K562 (cell line): ENCODE measurements around the gene ZBTB22. TPM values are rescaled to one million over a fixed set of nuclear protein-coding genes. Genes with fewer than 3 reads are reported as not detected.
A peak's percentile ranks its signal among the peaks of the same experiment; 100 is the strongest.

ENCODE experiments used
- BRD4 ChIP-seq: fragments of 200-600 bp; sonication (generic); IDR thresholded peaks from 2 replicates; pipeline ENCODE4 v1.6.1; 2017; ENCODE audit warnings: inconsistent platforms
- HCFC1 ChIP-seq: IDR thresholded peaks from 2 replicates; pipeline ENCODE4 v1.6.1; 2012; ENCODE audit warnings: low read depth, low read length, improper control_type of control experiment
- HDAC2 ChIP-seq: fragments of 450-650 bp; IDR thresholded peaks from 2 replicates; pipeline ENCODE4 v1.6.1; 2016; ENCODE audit warnings: mild to moderate bottlenecking
- HNRNPK ChIP-seq: fragments of 200-400 bp; formaldehyde crosslinking; IDR thresholded peaks from one replicate; pipeline ENCODE4 v1.6.1; 2018; ENCODE audit warnings: mild to moderate bottlenecking, low read depth, low read length; ENCODE audit not compliant: poor library complexity, severe bottlenecking
- ILF3 ChIP-seq: fragments of 450-650 bp; IDR thresholded peaks from 2 replicates; pipeline ENCODE4 v1.6.1; 2018; ENCODE audit warnings: antibody characterized with exemption, mild to moderate bottlenecking, moderate library complexity, borderline replicate concordance
- MNT ChIP-seq, 2 experiments: fragments of 450-650 bp; conservative IDR thresholded peaks; 2 replicates each; pipeline ENCODE4 v1.6.1; 2017; ENCODE audit warnings: mild to moderate bottlenecking in 2 of 2, moderate library complexity in 2 of 2
- MTA3 ChIP-seq: fragments of 450-650 bp; formaldehyde crosslinking; IDR thresholded peaks from 2 replicates; pipeline ENCODE4 v1.6.1; 2017; ENCODE audit warnings: mild to moderate bottlenecking, borderline replicate concordance
- POLR2G ChIP-seq: fragments of 200-400 bp; formaldehyde crosslinking; IDR thresholded peaks from 2 replicates; pipeline ENCODE4 v1.6.1; 2017; ENCODE audit warnings: low read depth, mild to moderate bottlenecking, antibody characterized with exemption, low read length, moderate library complexity
- RBM14 ChIP-seq: fragments of 200-400 bp; formaldehyde crosslinking; IDR thresholded peaks from 2 replicates; pipeline ENCODE4 v1.6.1; 2018; ENCODE audit warnings: low read depth, mild to moderate bottlenecking, low read length, moderate library complexity, borderline replicate concordance; ENCODE audit not compliant: insufficient read depth
- SP2 ChIP-seq: IDR thresholded peaks from 2 replicates; pipeline ENCODE4 v1.6.1; 2011; ENCODE audit warnings: mild to moderate bottlenecking, low read depth, low read length, moderate library complexity; ENCODE audit not compliant: poor library complexity, severe bottlenecking; ENCODE audit errors: extremely low read depth
- ZNF717 ChIP-seq: fragments of 250-450 bp; sonication (Bioruptor Pico); IDR thresholded peaks from 2 replicates; pipeline ENCODE4 v1.5.0; 2021
- polyA plus RNA-seq, 8 experiments: library from polyadenylated mRNA; depleted of rRNA in 4 of 8; stranded (reverse) in 5 of 8; unstranded in 3 of 8; fragments of >200 nt; fragmentation: Nextera tagmentation in 2 of 8; fragmentation: Illumina TruSeq in 1 of 8; extraction: Ambion mirVana in 2 of 8; extraction: Trizol in 1 of 8; gene quantifications; 2 replicates each; pipeline versions ENCODE4 v1.2.1 to v1.2.3, GENCODE V29; 2011 to 2014; ENCODE audit warnings: inconsistent platforms in 1 of 8, missing spikeins in 1 of 8
- total RNA-seq, 7 experiments: library from RNA; depleted of rRNA in 6 of 7; stranded (reverse); fragments of >200 nt in 6 of 7; fragmentation: Illumina TruSeq in 2 of 7; extraction: Trizol in 2 of 7; gene quantifications; 2 replicates each; pipeline versions ENCODE4 v1.2.1 to v1.2.3, GENCODE V29; 2011 to 2021; ENCODE audit warnings: low replicate concordance in 1 of 7
- TF ChIP-seq, protein P1 (sequence below), 3 experiments: IDR thresholded peaks in 2 of 3; conservative IDR thresholded peaks in 1 of 3; 2 replicates each; pipeline ENCODE4 v1.5.1; 2011 to 2012; ENCODE audit warnings: low read length in 3 of 3, mild to moderate bottlenecking in 3 of 3, control low read depth in 2 of 3, improper control_type of control experiment in 1 of 3, inconsistent platforms in 1 of 3, low read depth in 1 of 3, mixed read lengths in 1 of 3, moderate library complexity in 1 of 3; ENCODE audit not compliant: insufficient read depth in 2 of 3
- TF ChIP-seq, protein P2 (sequence below): sonication (generic); formaldehyde crosslinking; IDR thresholded peaks from 2 replicates; pipeline ENCODE4 v1.8.1; 2023; ENCODE audit warnings: mild to moderate bottlenecking, missing genetic modification reagents
- TF ChIP-seq, protein P3 (sequence below), 3 experiments: fragments of 200-800 bp in 1 of 3; fragments of 250-450 bp in 1 of 3; fragments of 450-650 bp in 1 of 3; sonication (Bioruptor Pico) in 1 of 3; sonication (Bioruptor generic) in 1 of 3; formaldehyde crosslinking in 1 of 3; IDR thresholded peaks; 2 replicates each; pipeline versions ENCODE4 v1.6.1 to v1.8.0; 2016 to 2022; ENCODE audit warnings: mild to moderate bottlenecking in 2 of 3, missing genetic modification characterization in 2 of 3, missing compliant biosample characterization in 1 of 3, moderate library complexity in 1 of 3
- TF ChIP-seq, protein P4 (sequence below): fragments of 450-650 bp; formaldehyde crosslinking; conservative IDR thresholded peaks from 2 replicates; pipeline ENCODE4 v1.4.0; 2022; ENCODE audit warnings: mild to moderate bottlenecking, missing genetic modification characterization

ZBTB22 gene
- total and polyA plus RNA-seq, 9 of the 15 experiments (the other 6 are each of a cell fraction or from before 2014, with no cell fraction given), result 0.21 to 11.9 (median 7.1) TPM

- TF ChIP-seq, protein P1, sequence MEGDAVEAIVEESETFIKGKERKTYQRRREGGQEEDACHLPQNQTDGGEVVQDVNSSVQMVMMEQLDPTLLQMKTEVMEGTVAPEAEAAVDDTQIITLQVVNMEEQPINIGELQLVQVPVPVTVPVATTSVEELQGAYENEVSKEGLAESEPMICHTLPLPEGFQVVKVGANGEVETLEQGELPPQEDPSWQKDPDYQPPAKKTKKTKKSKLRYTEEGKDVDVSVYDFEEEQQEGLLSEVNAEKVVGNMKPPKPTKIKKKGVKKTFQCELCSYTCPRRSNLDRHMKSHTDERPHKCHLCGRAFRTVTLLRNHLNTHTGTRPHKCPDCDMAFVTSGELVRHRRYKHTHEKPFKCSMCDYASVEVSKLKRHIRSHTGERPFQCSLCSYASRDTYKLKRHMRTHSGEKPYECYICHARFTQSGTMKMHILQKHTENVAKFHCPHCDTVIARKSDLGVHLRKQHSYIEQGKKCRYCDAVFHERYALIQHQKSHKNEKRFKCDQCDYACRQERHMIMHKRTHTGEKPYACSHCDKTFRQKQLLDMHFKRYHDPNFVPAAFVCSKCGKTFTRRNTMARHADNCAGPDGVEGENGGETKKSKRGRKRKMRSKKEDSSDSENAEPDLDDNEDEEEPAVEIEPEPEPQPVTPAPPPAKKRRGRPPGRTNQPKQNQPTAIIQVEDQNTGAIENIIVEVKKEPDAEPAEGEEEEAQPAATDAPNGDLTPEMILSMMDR (IDR thresholded peaks at IDR 0.05 in 2 of 3, conservative IDR thresholded peaks at IDR 0.05 in 1 of 3; ENCODE audit: insufficient read depth in 2 of 3, low read depth in 1 of 3, low read length in 3 of 3), result peak in 1 of 3 experiments; percentile 17; a peak in 1 of 6 replicates
- TF ChIP-seq, protein P2, sequence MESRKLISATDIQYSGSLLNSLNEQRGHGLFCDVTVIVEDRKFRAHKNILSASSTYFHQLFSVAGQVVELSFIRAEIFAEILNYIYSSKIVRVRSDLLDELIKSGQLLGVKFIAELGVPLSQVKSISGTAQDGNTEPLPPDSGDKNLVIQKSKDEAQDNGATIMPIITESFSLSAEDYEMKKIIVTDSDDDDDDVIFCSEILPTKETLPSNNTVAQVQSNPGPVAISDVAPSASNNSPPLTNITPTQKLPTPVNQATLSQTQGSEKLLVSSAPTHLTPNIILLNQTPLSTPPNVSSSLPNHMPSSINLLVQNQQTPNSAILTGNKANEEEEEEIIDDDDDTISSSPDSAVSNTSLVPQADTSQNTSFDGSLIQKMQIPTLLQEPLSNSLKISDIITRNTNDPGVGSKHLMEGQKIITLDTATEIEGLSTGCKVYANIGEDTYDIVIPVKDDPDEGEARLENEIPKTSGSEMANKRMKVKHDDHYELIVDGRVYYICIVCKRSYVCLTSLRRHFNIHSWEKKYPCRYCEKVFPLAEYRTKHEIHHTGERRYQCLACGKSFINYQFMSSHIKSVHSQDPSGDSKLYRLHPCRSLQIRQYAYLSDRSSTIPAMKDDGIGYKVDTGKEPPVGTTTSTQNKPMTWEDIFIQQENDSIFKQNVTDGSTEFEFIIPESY, result no peak
- peak; percentile 66 for TF ChIP-seq MTA3
- TF ChIP-seq HDAC2, result peak; percentile 85; the same call in 1 of the 2 replicates
- TF ChIP-seq, protein P3, sequence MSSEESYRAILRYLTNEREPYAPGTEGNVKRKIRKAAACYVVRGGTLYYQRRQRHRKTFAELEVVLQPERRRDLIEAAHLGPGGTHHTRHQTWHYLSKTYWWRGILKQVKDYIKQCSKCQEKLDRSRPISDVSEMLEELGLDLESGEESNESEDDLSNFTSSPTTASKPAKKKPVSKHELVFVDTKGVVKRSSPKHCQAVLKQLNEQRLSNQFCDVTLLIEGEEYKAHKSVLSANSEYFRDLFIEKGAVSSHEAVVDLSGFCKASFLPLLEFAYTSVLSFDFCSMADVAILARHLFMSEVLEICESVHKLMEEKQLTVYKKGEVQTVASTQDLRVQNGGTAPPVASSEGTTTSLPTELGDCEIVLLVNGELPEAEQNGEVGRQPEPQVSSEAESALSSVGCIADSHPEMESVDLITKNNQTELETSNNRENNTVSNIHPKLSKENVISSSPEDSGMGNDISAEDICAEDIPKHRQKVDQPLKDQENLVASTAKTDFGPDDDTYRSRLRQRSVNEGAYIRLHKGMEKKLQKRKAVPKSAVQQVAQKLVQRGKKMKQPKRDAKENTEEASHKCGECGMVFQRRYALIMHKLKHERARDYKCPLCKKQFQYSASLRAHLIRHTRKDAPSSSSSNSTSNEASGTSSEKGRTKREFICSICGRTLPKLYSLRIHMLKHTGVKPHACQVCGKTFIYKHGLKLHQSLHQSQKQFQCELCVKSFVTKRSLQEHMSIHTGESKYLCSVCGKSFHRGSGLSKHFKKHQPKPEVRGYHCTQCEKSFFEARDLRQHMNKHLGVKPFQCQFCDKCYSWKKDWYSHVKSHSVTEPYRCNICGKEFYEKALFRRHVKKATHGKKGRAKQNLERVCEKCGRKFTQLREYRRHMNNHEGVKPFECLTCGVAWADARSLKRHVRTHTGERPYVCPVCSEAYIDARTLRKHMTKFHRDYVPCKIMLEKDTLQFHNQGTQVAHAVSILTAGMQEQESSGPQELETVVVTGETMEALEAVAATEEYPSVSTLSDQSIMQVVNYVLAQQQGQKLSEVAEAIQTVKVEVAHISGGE (CRISPR knock-in tag; IDR thresholded peaks at IDR 0.05), result 0 out of 6 replicates have a peak, but pooled peaks of 1 of the 3 experiments have one; percentile 35
- peak in 1 of 2 experiments; percentile 61; a peak in 2 of 4 replicates for TF ChIP-seq MNT (conservative IDR thresholded peaks at IDR 0.05)
- TF ChIP-seq ZNF717 (CRISPR knock-in tag), result no peak
- TF ChIP-seq, protein P4, sequence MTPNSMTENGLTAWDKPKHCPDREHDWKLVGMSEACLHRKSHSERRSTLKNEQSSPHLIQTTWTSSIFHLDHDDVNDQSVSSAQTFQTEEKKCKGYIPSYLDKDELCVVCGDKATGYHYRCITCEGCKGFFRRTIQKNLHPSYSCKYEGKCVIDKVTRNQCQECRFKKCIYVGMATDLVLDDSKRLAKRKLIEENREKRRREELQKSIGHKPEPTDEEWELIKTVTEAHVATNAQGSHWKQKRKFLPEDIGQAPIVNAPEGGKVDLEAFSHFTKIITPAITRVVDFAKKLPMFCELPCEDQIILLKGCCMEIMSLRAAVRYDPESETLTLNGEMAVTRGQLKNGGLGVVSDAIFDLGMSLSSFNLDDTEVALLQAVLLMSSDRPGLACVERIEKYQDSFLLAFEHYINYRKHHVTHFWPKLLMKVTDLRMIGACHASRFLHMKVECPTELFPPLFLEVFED (CRISPR knock-in tag), result peak; percentile 46; the same call in 1 of the 2 replicates
- peak; percentile 79 for TF ChIP-seq POLR2G
- TF ChIP-seq HNRNPK, result no peak
- TF ChIP-seq HCFC1, result peak; percentile 57
- TF ChIP-seq SP2, result peak; percentile 40
- TF ChIP-seq BRD4, result no peak
- TF ChIP-seq RBM14, result no peak
- TF ChIP-seq ILF3, result no peak
Measured at GRCh38 chr6:33317669-33318425, at the start of gene ZBTB22 (continued).
